ENCODE results near the gene CTNND2. TPM values are rescaled to one million over a fixed set of nuclear protein-coding genes. Genes with fewer than 3 reads are reported as not detected.

Gene CTNND2
- total RNA-seq, 1 experiment from 2014 or later: 7.0 TPM

GRCh38 chr5:11157132-11157531 is 747.1 kb downstream of the CTNND2 start:
- Mint-ChIP-seq H3K9me3 (no peaks in the 10 kb centered on the region), H3K4me1 (peaks cover 0 to 2% of the 10 kb centered on the region in 2 experiments; a peak in 1 of 4 replicates), H3K36me3 (ENCODE audit: insufficient read depth in 1 of 3, low read depth in 3 of 3) (no peaks in the 10 kb centered on the region), H3K4me3 (no peak overlapping the region), H3K27me3 (ENCODE audit: low read depth) (peaks cover 5% of the 10 kb centered on the region; the same call in 1 of the 2 replicates), H3K27ac (no peak overlapping the region)
- no peak for DNase-seq
- no peak overlapping the region for H3K14ac ChIP-seq (ENCODE audit: insufficient read depth, low read length)
- H3K4me1 ChIP-seq (ENCODE audit: insufficient read depth, low read length): no peaks in the 10 kb centered on the region
- H4K91ac ChIP-seq (ENCODE audit: insufficient read length, low read depth, low read length): no peak overlapping the region
- no peak overlapping the region for H2AK5ac ChIP-seq (ENCODE audit: insufficient read length, low read length)
- no peak overlapping the region for H2AFZ ChIP-seq (ENCODE audit: low read length)
- no CpG with 5 or more reads among the region's 3 CpGs for WGBS (ENCODE audit: extremely low coverage, insufficient read length, low lambda C conversion rate)
- no peaks in the 10 kb centered on the region for H3K79me2 ChIP-seq (ENCODE audit: insufficient read depth, low read length)
- no peaks in the 10 kb centered on the region for H3K79me1 ChIP-seq (ENCODE audit: insufficient read depth, low read depth, low read length, poor library complexity, severe bottlenecking)
- H3K27me3 ChIP-seq (ENCODE audit: insufficient read depth, low read length): no peaks in the 10 kb centered on the region
- H3K23me2 ChIP-seq (ENCODE audit: insufficient read length, low read depth, low read length, poor library complexity, severe bottlenecking): no peaks in the 10 kb centered on the region
- H3T11ph ChIP-seq (ENCODE audit: low read length): no peak overlapping the region
- H2BK12ac ChIP-seq (ENCODE audit: insufficient read length, low read depth, low read length): no peak overlapping the region
- H3K9me3 ChIP-seq (ENCODE audit: control insufficient read depth, low read depth, low read length): no peaks in the 10 kb centered on the region
- no peak overlapping the region for H3K4me2 ChIP-seq (ENCODE audit: insufficient read depth, insufficient read length, low read length)
- H4K5ac ChIP-seq (ENCODE audit: insufficient read length, low read depth, low read length): no peak overlapping the region
- H4K8ac ChIP-seq (replicated peaks; ENCODE audit: insufficient read length, low read depth, low read length): no peak overlapping the region
- no peak overlapping the region for H2BK120ac ChIP-seq (ENCODE audit: low read depth, low read length, poor library complexity, severe bottlenecking)
- H2BK20ac ChIP-seq (ENCODE audit: low read depth, low read length, poor library complexity, severe bottlenecking): no peak overlapping the region
- H3K27ac ChIP-seq (ENCODE audit: insufficient read length, low read depth, low read length): no peak overlapping the region
- H4K20me1 ChIP-seq (ENCODE audit: control insufficient read depth, insufficient read depth, insufficient read length): no peaks in the 10 kb centered on the region
- H2BK15ac ChIP-seq (ENCODE audit: low read depth, low read length): no peak overlapping the region
- H3K56ac ChIP-seq (ENCODE audit: insufficient read length, low read depth, low read length): no peak overlapping the region
- H2BK5ac ChIP-seq (ENCODE audit: insufficient read length, low read length): no peak overlapping the region
- H3K9ac ChIP-seq (ENCODE audit: extremely low read depth, insufficient read length, low read length): no peak overlapping the region
- TF ChIP-seq CTCF (conservative IDR thresholded peaks at IDR 0.05): no peak
- no peak overlapping the region for H3K4ac ChIP-seq (ENCODE audit: low read depth, low read length)
- no peak overlapping the region for H3K18ac ChIP-seq (ENCODE audit: insufficient read length, low read depth, low read length)
- no peak overlapping the region for H3K23ac ChIP-seq (ENCODE audit: insufficient read length, low read depth, low read length)
